Measurements from ENCODE around the gene MACROD2. TPM values are rescaled to one million over a fixed set of nuclear protein-coding genes. Genes with fewer than 3 reads are reported as not detected.

MACROD2 gene
- total and polyA plus RNA-seq, 2 of the 4 experiments (the other 2 are of a cell fraction): not detected

DNA sequence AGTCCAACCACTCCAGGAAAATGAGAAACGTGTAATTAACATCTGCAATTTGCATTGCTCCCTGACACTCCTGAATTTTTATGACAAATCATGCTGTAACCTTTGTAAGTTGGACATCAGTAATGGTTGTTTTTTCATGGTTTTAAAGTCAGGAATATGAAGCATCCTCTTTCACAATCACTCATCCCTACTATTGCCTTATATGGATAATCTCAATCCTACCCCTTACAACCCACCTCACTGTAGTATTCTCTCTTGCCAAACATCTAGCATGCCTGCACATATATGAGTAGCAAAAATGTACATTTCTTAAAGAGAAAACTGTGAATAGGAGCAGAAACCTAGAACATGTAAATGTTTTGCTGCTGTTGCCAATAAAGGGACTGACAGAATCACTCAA is 1848.5 kb downstream of the MACROD2 start:
- H3K14ac ChIP-seq (replicated peaks; ENCODE audit: low read depth, low read length): no peak overlapping the region
- in situ Hi-C loops (cut with MboI; ENCODE audit: low sequenced_read_pairs): no loop called here
- no peak overlapping the region for H4K5ac ChIP-seq (ENCODE audit: low read depth, low read length)
- no peaks in the 10 kb centered on the region for H3K4me1 ChIP-seq (ENCODE audit: control insufficient read depth, insufficient read depth, low read length)
- H4K8ac ChIP-seq (ENCODE audit: low read depth in 2 of 2, low read length in 2 of 2): no peak overlapping the region
- H3K27me3 ChIP-seq (ENCODE audit: control insufficient read depth, insufficient read depth, low read length): no peaks in the 10 kb centered on the region
- H3K36me3 ChIP-seq (ENCODE audit: control insufficient read depth, insufficient read depth, low read length): no peaks in the 10 kb centered on the region
- WGBS, 2 experiments (ENCODE audit: extremely low coverage in 2 of 2, insufficient read length in 1 of 2): no CpG with 5 or more reads among the region's 1 CpG
- no peak overlapping the region for H4K91ac ChIP-seq (ENCODE audit: insufficient read depth, low read depth, low read length)
- H3K23ac ChIP-seq (ENCODE audit: low read depth, low read length): no peak overlapping the region
- no peak overlapping the region for H3K4me2 ChIP-seq (ENCODE audit: low read depth, low read length)
- dilution Hi-C loops (cut with HindIII; ENCODE audit: low sequenced_read_pairs, unreplicated experiment): no loop called here
- no peak overlapping the region for H3K9ac ChIP-seq (ENCODE audit: low read depth, low read length)
- no peak overlapping the region for H2BK15ac ChIP-seq (ENCODE audit: low read depth, low read length)
- H2BK20ac ChIP-seq (ENCODE audit: low read depth, low read length): no peak overlapping the region
- H3K4ac ChIP-seq (ENCODE audit: low read depth, low read length): no peak overlapping the region
- no peak overlapping the region for H3K56ac ChIP-seq (ENCODE audit: extremely low read depth, insufficient read depth, low read length)
- no peak overlapping the region for H3K4me3 ChIP-seq (ENCODE audit: insufficient read depth, low read depth, low read length)
- no peaks in the 10 kb centered on the region for H4K20me1 ChIP-seq (ENCODE audit: insufficient read depth, low read length)
- no TSS peak for BruUV-seq (replicated peaks)
- DNase-seq (no peak), ATAC-seq (ENCODE audit: low read depth) (no peak)
- no peaks in the 10 kb centered on the region for H3K79me1 ChIP-seq (ENCODE audit: low read depth in 1 of 2, low read length in 2 of 2)
- H3K9me1 ChIP-seq (ENCODE audit: insufficient read depth, low read length): no peaks in the 10 kb centered on the region
- TF ChIP-seq MAFK (IDR thresholded peaks at IDR 0.05; ENCODE audit: low read depth, low read length) (no peak), BHLHE40 (IDR thresholded peaks at IDR 0.05; ENCODE audit: low read depth, low read length) (no peak), NFE2L2 (IDR thresholded peaks at IDR 0.05; ENCODE audit: low read depth, low read length) (no peak), SMC3 (IDR thresholded peaks at IDR 0.05; ENCODE audit: low read depth, low read length) (no peak), RCOR1 (IDR thresholded peaks at IDR 0.05; ENCODE audit: insufficient replicate concordance, low read length) (no peak), CHD1 (IDR thresholded peaks at IDR 0.05; ENCODE audit: low read depth, low read length) (no peak), RFX5 (IDR thresholded peaks at IDR 0.05; ENCODE audit: low read depth, low read length) (no peak)
- TF ChIP-seq, protein P1, sequence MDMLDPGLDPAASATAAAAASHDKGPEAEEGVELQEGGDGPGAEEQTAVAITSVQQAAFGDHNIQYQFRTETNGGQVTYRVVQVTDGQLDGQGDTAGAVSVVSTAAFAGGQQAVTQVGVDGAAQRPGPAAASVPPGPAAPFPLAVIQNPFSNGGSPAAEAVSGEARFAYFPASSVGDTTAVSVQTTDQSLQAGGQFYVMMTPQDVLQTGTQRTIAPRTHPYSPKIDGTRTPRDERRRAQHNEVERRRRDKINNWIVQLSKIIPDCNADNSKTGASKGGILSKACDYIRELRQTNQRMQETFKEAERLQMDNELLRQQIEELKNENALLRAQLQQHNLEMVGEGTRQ (IDR thresholded peaks at IDR 0.05; ENCODE audit: low read depth, low read length): no peak
- H3K18ac ChIP-seq (ENCODE audit: low read depth, low read length): no peak overlapping the region
- H2AK9ac ChIP-seq (replicated peaks; ENCODE audit: low read depth, low read length, poor library complexity): no peak overlapping the region
- no peak overlapping the region for H3K27ac ChIP-seq (ENCODE audit: insufficient read depth, low read length)
- H2AFZ ChIP-seq (replicated peaks; ENCODE audit: low read length, poor library complexity): no peak overlapping the region
- no peak overlapping the region for H2AK5ac ChIP-seq (ENCODE audit: low read depth, low read length)
- POLR2A ChIA-PET (ENCODE audit: unreplicated experiment): no interaction called here
- intact Hi-C loops (cut with micrococcal nuclease): no loop called here
- no peak overlapping the region for H2BK5ac ChIP-seq (ENCODE audit: low read depth, low read length, poor library complexity, severe bottlenecking)
- peaks cover 9% of the 10 kb centered on the region for H3K9me3 ChIP-seq (ENCODE audit: control insufficient read depth, insufficient read depth, low read length)
- CTCF ChIA-PET: no interaction called here
- no peak overlapping the region for H2BK120ac ChIP-seq (ENCODE audit: low read depth, low read length)

Data from IMR-90 (cell line).